HG03558 (cell line): ENCODE data around the gene MMRN2.
"Not testable (repeated sequence)": the region's sequence is repeated elsewhere in the genome, so short reads cannot be mapped to it uniquely, and the experiment has no call there.

Experiments
- ATAC-seq: cut with Tn5 transposase; IDR thresholded peaks from one replicate; pipeline ENCODE4 v1.9.1; 2021; ENCODE audit warnings: moderate number of reproducible peaks; ENCODE audit not compliant: unreplicated experiment; ENCODE audit errors: extremely low read depth

Gene MMRN2

DNA sequence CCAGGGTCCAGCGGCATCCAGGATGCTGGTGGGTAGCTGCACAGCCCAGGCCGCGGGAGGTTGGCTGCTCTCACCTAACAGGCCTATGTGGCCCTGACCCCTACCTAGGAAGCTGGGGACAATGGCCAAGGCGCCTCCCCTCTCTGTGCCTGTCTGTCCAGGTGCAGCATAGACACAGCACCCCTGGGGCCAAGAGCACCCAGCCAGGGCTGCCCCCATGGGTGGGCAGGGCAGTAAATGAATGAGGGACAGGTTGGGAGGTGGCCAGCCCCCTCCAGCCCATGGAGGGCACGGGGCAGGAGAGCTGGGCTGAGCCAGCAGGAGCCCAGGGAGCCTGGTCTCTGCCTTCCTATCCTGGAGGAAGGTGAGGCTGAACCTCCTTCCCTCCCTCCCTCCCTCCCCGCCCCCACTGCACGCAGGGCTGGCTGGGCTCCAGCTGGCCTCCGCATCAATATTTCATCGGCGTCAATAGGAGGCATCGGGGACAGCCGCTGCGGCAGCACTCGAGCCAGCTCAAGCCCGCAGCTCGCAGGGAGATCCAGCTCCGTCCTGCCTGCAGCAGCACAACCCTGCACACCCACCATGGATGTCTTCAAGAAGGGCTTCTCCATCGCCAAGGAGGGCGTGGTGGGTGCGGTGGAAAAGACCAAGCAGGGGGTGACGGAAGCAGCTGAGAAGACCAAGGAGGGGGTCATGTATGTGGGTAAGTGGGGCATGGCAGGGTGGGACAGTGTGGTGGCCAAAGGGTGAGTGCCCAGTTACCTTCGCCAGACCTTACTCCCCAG lies 893 bp upstream of the MMRN2 start, which contains the start of gene SNCG:
Gene SNCG, plus strand, starts transcription at position 484 of the 785 bp plus-strand sequence. Its CDS starts 99 bp downstream, at position 583.
- ATAC-seq = no peak

GRCh38 chr10:86956848-86957448 lies 467 bp downstream of the MMRN2 start:
- no peak for ATAC-seq

GRCh38 chr10:86956195-86956847 lies 1.1 kb downstream of the MMRN2 start:
- ATAC-seq = no peak

DNA sequence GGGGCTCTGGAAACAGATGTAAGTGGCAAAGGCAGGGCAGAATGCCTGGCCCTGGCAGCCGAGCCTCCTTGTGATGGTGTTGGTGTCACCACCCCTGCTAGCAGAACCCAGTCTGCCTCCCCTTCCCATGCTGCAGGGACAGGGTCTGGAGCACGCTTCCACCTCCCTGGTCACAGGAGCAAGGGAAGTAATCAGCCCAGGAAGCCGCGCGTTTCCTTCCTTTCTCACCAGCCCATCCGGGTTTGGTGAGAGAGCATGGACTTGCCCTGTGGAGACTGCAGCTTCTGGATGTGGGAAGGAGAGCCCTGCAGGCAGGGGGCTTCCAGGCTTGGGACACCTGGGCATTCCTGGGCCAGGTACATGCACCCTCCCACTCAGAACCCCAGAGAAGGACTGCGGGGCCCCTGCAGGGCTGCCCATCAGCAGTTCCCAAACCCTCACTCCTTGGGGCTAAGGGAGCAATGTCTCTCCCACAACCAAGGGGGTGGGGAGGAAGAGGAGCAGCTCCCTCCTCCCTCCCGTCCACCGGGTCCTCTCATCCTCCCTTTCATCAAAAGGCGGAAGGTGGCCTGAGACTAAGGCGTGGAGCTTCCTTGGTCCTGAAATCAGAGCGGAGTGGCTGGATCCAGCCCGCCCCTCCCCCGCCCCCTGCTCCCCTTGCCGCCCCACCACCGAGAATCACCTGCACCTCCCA lies 1.8 kb downstream of the MMRN2 start:
- no peak for ATAC-seq

- no peak for ATAC-seq
Observed at GRCh38 chr10:86954681-86955500, 2.5 kb downstream of the MMRN2 start.

DNA sequence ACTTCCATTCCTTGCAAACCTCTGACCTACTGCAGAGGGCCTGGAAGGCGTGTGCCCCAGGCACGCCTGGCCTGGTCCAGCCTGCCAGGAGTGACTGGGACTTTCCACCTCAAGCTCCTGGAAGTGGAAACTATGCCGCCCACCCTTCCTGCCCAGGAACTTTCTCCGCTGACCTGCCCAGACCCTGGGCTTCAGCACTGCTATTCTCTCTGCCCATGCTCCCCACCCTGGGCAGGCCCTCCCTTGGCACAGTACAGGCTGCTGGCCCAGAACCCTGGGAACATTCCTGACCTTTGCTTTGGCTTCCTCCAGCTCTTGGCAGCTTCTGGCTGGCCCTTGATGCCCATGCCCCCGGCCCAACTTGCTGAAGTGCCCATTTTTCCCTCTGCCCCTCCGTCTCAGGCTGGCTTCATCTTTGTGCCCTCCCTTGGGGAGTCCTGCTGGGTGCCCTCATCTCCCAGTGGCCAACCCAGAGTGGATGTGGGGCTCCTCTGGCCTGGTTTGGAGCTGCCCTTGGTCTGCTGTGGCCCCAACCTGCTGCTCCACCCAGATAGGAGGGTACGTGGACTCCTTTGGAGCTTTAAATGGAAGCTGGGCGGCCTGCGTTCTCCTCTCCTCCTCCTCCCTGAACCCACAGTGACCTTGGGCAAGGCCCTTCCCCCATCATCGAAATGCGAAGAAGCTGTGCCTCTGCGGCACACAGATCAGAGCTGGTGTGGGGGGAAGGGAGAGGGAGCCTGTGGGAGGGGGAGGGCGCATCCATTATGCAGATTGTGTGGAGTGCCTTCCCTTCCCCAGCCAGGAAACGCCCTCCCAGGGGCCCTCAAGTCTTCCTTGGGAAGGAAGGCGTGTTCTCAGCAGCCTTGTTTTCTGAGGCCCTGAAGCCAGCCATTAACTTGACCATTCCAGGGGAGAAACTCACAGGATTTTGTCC lies 3.4 kb downstream of the MMRN2 start:
- ATAC-seq = no peak

- ATAC-seq = not testable (repeated sequence)
Observed at GRCh38 chr10:86952697-86953096, 4.7 kb downstream of the MMRN2 start.

DNA sequence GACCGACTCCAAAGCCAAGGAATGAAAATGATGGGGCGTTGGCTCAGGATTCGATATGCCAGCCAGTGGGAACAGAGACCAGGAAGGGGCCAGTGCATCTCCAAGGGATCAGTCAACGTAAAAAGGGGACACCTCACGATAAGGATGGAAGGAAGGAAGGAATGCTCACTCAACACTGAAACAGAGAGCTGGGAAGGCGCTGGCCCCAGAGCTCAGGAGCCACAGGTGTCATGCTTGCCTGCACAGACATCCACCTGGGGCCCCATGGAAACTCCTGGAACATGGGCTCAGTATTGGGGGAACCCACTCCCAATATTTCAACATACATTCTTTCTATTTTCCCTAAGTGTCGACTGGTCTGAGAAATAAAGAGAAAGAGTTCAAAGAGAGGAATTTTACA lies 5.3 kb downstream of the MMRN2 start:
- no peak for ATAC-seq

DNA sequence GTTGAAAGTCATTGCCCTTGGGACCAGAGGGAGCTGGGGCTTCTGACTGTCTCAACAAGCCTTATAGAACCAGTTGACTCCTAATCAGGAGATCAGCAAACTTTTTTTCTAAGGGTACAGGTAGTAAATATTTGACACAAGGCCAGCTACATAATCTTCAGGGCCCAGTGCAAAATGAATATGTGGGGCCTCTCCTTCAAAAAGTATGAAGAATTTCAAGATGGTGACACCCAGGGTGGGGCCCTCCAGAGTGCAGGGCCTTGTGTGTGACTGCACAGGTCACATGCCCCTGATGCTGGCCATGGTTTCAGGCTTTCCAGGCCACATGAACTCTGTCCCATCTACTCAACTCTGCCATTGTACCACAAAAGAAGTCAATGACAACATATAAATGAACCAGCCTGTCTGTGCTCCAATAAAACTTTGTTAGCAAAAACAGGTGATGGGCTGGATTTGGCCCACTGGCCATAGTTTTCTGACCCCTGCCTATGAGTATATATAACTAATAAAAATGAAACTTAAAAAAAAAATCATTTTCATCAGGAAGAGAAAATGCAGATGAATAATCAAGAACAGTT lies 6.1 kb downstream of the MMRN2 start:
- no peak for ATAC-seq

DNA sequence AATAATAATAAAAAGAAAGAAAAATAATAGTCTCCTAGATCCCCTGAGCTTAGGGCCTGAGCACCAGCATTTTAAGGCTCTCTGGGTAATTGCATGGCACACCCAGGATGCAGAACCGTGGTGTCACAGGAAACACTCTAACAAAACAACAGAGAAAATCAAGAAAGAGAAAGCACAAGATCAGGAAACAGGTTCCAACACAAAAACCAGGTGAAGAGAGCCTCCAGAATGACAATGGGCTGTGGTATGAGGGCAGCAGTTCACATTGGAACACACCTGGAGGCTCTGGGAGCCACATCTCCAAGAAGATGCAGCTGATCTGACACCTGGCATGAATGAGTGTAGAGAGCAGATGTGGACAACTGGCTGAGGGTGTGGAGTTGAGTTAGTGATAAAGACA lies 7.1 kb downstream of the MMRN2 start:
- no peak for ATAC-seq

GRCh38 chr10:86947806-86948205 lies 9.6 kb downstream of the MMRN2 start:
- ATAC-seq = not testable (repeated sequence)

GRCh38 chr10:86946213-86947155 lies 10.9 kb downstream of the MMRN2 start:
- no peak for ATAC-seq

- ATAC-seq = no peak
Observed at GRCh38 chr10:86945361-86946212, 11.8 kb downstream of the MMRN2 start.

GRCh38 chr10:86944907-86945306 lies 12.5 kb downstream of the MMRN2 start:
- no peak for ATAC-seq

DNA sequence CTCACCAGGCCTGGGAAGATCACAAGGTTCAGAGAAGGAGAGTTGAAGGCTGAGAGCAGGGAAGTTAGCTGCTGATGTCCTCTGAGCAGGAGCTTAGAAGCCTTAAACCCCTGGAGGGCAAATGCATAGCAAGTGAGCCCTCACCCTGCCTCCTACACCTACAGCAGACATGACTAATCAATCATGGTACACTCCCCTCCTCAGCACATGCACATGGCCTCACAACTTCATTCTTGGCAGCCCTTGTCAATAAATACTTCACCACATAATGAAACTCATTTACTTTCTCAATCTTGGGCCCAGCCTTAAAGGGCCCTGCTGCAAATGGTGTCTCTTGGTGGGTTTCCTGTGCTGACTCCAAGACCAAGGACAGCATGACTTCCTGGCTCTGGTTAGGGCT lies 12.9 kb downstream of the MMRN2 start:
- no peak for ATAC-seq

- no peak for ATAC-seq
Observed at GRCh38 chr10:86944031-86944419, 13.4 kb downstream of the MMRN2 start.
